Spleen (tissue), 11 donors: ENCODE data around the gene SGTA. TPM values are rescaled to one million over a fixed set of nuclear protein-coding genes. Genes with fewer than 3 reads are reported as not detected.
A peak's percentile ranks its signal among the peaks of the same experiment; 100 is the strongest.

Experiments used
- DNase-seq: peaks from one replicate; pipeline ENCODE4 v3.0.0-alpha.2; 2020
- H3K27ac ChIP-seq, 8 donors: fragments of 200-600 bp; sonication (generic) in 7 of 8; 1 replicate in 4 of 8; 2 replicates in 4 of 8; pipeline versions ENCODE4 v1.5.0 to v1.8.0; 2016 to 2021; ENCODE audit warnings: inconsistent platforms in 4 of 8, mild to moderate bottlenecking in 4 of 8, moderate library complexity in 1 of 8
- H3K27me3 ChIP-seq, 7 donors: fragments of 200-600 bp; sonication (generic) in 6 of 7; replicated peaks in 1 of 7; 1 replicate in 4 of 7; 2 replicates in 3 of 7; pipeline versions ENCODE4 v1.5.0 to v1.8.0; 2016 to 2021; ENCODE audit warnings: inconsistent platforms in 3 of 7, mild to moderate bottlenecking in 1 of 7
- H3K36me3 ChIP-seq, 6 donors: fragments of 200-600 bp; sonication (generic) in 5 of 6; 1 replicate in 4 of 6; 2 replicates in 2 of 6; pipeline versions ENCODE4 v1.5.0 to v1.8.0; 2016 to 2021; ENCODE audit warnings: inconsistent platforms in 2 of 6
- H3K4me1 ChIP-seq, 6 donors: fragments of 200-600 bp; sonication (generic) in 5 of 6; 1 replicate in 3 of 6; 2 replicates in 3 of 6; pipeline versions ENCODE4 v1.5.0 to v1.8.0; 2016 to 2021; ENCODE audit warnings: inconsistent platforms in 3 of 6
- H3K4me3 ChIP-seq, 8 donors: fragments of 200-600 bp; sonication (generic) in 7 of 8; 1 replicate in 4 of 8; 2 replicates in 4 of 8; pipeline versions ENCODE4 v1.5.0 to v1.8.0; 2016 to 2021; ENCODE audit warnings: inconsistent platforms in 4 of 8, mild to moderate bottlenecking in 4 of 8, moderate library complexity in 2 of 8
- H3K9me3 ChIP-seq, 8 donors: fragments of 200-600 bp; sonication (generic) in 7 of 8; 1 replicate in 4 of 8; 2 replicates in 4 of 8; pipeline versions ENCODE4 v1.5.0 to v1.8.0; 2016 to 2021; ENCODE audit warnings: inconsistent platforms in 4 of 8
- CTCF ChIP-seq, 11 experiments: fragments of 200-600 bp in 7 of 11; fragments of 450-650 bp in 4 of 11; sonication (generic) in 4 of 11; IDR thresholded peaks in 8 of 11; conservative IDR thresholded peaks in 3 of 11; 1 replicate in 7 of 11; 2 replicates in 4 of 11; pipeline versions ENCODE4 v1.4.0 to v1.8.0; 2016 to 2021; ENCODE audit warnings: antibody characterized with exemption in 11 of 11, inconsistent platforms in 4 of 11, mild to moderate bottlenecking in 1 of 11
- POLR2A ChIP-seq, 3 donors: fragments of 450-650 bp; IDR thresholded peaks; one replicate each; pipeline ENCODE4 v1.5.1; 2017; ENCODE audit warnings: antibody characterized with exemption in 3 of 3, mild to moderate bottlenecking in 1 of 3
- POLR2AphosphoS5 ChIP-seq, 3 donors: sonication (generic); formaldehyde crosslinking; IDR thresholded peaks; one replicate each; pipeline ENCODE4 v1.5.1; 2017; ENCODE audit warnings: antibody characterized with exemption in 3 of 3
- WGBS, 5 donors: extraction: QIAGEN DNeasy Blood & Tissue Kit in 3 of 5; methylation state at CpG; one replicate each; pipeline versions ENCODE4 v1.1.5 to v1.1.7; 2013 to 2018; 5-methylcytosine and 5-hydroxymethylcytosine counted together
- intact Hi-C: fragments of 100-400 bp; cut with DNase I; formaldehyde crosslinking; loops from one replicate; pipeline ENCODE4 v1.15.0; 2023; ENCODE audit warnings: low total_unique reads
- polyA plus RNA-seq, 3 donors: library from polyadenylated mRNA; stranded (reverse); fragments of 200-250 nt; gene quantifications; one replicate each; pipeline ENCODE4 v1.2.1, GENCODE V29; 2013
- total RNA-seq, 7 donors: library from RNA; depleted of rRNA in 3 of 7; stranded (reverse); fragments of >200 nt in 3 of 7; fragmentation: NEBNext Ultra II Directional in 4 of 7; extraction: Animal tissue kit (Norgen Biotek cat#: 25700) in 4 of 7; gene quantifications; one replicate each; pipeline versions ENCODE4 v1.1.0 to v1.2.1, GENCODE V29; 2016 to 2021
- donor health status: healthy with polysubstance abuse.
- donor health status: DM: no; HTN: no; CAD: no; lungs with moderate emphysema.
- donor health status: DM: no; HTN: no; CAD: no.
- donor health status: Bipolar disorder and iron deficiency.
- donor health status: healthy.
- donor health status: DM: no; HTN: no; CAD: no.
- donor health status: DM: yes; HTN: yes; CAD: no.

The SGTA gene
- total and polyA plus RNA-seq, 10 donors, result 36.5 to 63.0 (median 45.2) TPM

- no peak overlapping the region for H3K27ac ChIP-seq
- no peak overlapping the region for H3K4me3 ChIP-seq
- no peaks in the 10 kb centered on the region for H3K27me3 ChIP-seq
- H3K36me3 ChIP-seq, result peaks cover 0 to 98% (median 62%) of the 10 kb centered on the region in 6 donors
- no peaks in the 10 kb centered on the region for H3K9me3 ChIP-seq
- no peak for DNase-seq
- no peak for TF ChIP-seq CTCF (IDR thresholded peaks at IDR 0.05 in 8 of 11, conservative IDR thresholded peaks at IDR 0.05 in 3 of 11)
- no peak for TF ChIP-seq POLR2AphosphoS5 (IDR thresholded peaks at IDR 0.05)
- no peak for TF ChIP-seq POLR2A (IDR thresholded peaks at IDR 0.05)
- 93 to 95% (median 95%) methylated on average over 29 of the region's 29 CpGs for WGBS, 5 donors
- intact Hi-C loops, result no loop called here
- no peaks in the 10 kb centered on the region for H3K4me1 ChIP-seq
Measured at GRCh38 chr19:2803486-2804155, 20.5 kb upstream of the SGTA start.

GRCh38 chr19:2802826-2803225 lies 19.8 kb upstream of the SGTA start:
- H3K9me3 ChIP-seq, result no peaks in the 10 kb centered on the region
- no peak for TF ChIP-seq POLR2AphosphoS5 (IDR thresholded peaks at IDR 0.05)

GRCh38 chr19:2800506-2800905 lies 17.4 kb upstream of the SGTA start:
- Histone ChIP-seq H3K36me3 (peaks cover 0 to 98% (median 48%) of the 10 kb centered on the region in 6 donors), H3K27me3 (no peaks in the 10 kb centered on the region), H3K9me3 (no peaks in the 10 kb centered on the region), H3K4me3 (no peak overlapping the region), H3K4me1 (no peaks in the 10 kb centered on the region), H3K27ac (no peak overlapping the region)
- TF ChIP-seq POLR2A (IDR thresholded peaks at IDR 0.05) (no peak), POLR2AphosphoS5 (IDR thresholded peaks at IDR 0.05) (peak in 1 of 3 donors; percentile 12)
- intact Hi-C loops, result no loop called here
- no peak for DNase-seq
- 92 to 95% (median 94%) methylated on average over 18 to 22 of the region's 22 CpGs for WGBS, 5 donors

More at GRCh38 chr19:2802826-2803225, 19.8 kb upstream of the SGTA start:
- peaks cover 0 to 98% (median 56%) of the 10 kb centered on the region in 6 donors for H3K36me3 ChIP-seq
- DNase-seq, result no peak
- H3K27ac ChIP-seq, result no peak overlapping the region
- 96 to 97% (median 96%) methylated on average over 16 to 17 of the region's 17 CpGs for WGBS, 5 donors
- H3K4me1 ChIP-seq, result no peaks in the 10 kb centered on the region
- no peaks in the 10 kb centered on the region for H3K27me3 ChIP-seq
- no peak overlapping the region for H3K4me3 ChIP-seq
- intact Hi-C loops, result no loop called here

DNA sequence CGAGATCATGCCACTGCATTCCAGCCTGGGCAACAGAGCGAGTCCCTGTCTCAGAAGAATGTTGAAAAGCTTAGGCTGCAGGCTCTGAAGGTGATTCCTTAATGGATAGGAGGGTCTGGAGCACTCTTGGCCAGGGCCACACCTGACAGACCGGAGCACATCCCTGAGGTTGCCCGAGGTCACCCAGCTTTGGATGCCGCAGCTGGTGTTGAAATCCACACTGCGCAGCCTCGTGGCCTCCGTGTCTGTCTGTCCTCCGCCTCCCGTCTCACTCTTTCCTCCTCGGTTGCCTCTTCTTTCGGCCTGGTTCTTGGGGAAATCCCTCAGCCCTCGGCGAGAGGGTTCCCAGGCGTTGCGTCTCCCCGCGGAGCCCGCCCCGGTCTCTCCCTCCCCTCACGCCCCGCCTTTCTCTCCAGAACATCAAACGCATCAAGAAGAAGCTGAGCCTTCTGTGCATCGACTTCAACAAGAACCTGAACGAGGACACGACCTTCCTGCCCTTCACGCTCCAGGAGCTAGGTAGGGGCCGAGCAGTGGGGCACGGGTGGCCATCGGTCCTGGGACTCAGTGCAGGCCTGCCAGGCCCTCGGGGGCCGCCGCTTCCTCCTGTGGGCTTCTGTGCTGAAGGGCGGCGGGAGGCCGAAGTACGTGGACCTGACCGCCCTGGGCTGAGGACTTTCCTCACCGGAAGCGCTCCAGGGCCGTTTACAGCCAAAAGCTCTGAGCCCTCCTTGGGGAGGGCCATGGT lies 16.4 kb upstream of the SGTA start:
- intact Hi-C loops, result no loop called here
- Histone ChIP-seq H3K27me3 (no peaks in the 10 kb centered on the region), H3K9me3 (no peaks in the 10 kb centered on the region), H3K27ac (peak overlapping the region in 3 of 8 donors; percentile 15 to 43 (median 24)), H3K4me1 (no peaks in the 10 kb centered on the region), H3K36me3 (peaks cover 0 to 98% (median 50%) of the 10 kb centered on the region in 6 donors), H3K4me3 (no peak overlapping the region)
- 90 to 95% (median 94%) methylated on average over 29 to 41 of the region's 41 CpGs for WGBS, 5 donors
- no peak for DNase-seq
- TF ChIP-seq POLR2AphosphoS5 (IDR thresholded peaks at IDR 0.05), result no peak
- TF ChIP-seq CTCF (IDR thresholded peaks at IDR 0.05 in 8 of 11, conservative IDR thresholded peaks at IDR 0.05 in 3 of 11), result no peak
- no peak for TF ChIP-seq POLR2A (IDR thresholded peaks at IDR 0.05)

- Histone ChIP-seq H3K4me3 (no peak overlapping the region), H3K4me1 (no peaks in the 10 kb centered on the region), H3K9me3 (no peaks in the 10 kb centered on the region), H3K27ac (peak overlapping the region in 4 of 8 donors; percentile 15 to 56 (median 37)), H3K27me3 (no peaks in the 10 kb centered on the region), H3K36me3 (peaks cover 0 to 98% (median 50%) of the 10 kb centered on the region in 6 donors)
- DNase-seq, result no peak
- intact Hi-C loops, result no loop called here
- TF ChIP-seq POLR2A (IDR thresholded peaks at IDR 0.05) (no peak), POLR2AphosphoS5 (IDR thresholded peaks at IDR 0.05) (peak in 1 of 3 donors; percentile 50), CTCF (IDR thresholded peaks at IDR 0.05 in 8 of 11, conservative IDR thresholded peaks at IDR 0.05 in 3 of 11) (no peak)
- whole genome bisulfite sequencing, 5 donors, result 73 to 84% (median 79%) methylated on average over 6 to 7 of the region's 7 CpGs
Measured at GRCh38 chr19:2798733-2799132, 15.7 kb upstream of the SGTA start.
